GM10847 (cell line): ENCODE measurements around the gene MPP3.

ENCODE experiments used
- POLR2A ChIP-seq: IDR thresholded peaks from 2 replicates; pipeline ENCODE4 v1.6.1; 2011; ENCODE audit not compliant: insufficient read length; ENCODE audit errors: extremely low read depth

Gene MPP3, protein sequence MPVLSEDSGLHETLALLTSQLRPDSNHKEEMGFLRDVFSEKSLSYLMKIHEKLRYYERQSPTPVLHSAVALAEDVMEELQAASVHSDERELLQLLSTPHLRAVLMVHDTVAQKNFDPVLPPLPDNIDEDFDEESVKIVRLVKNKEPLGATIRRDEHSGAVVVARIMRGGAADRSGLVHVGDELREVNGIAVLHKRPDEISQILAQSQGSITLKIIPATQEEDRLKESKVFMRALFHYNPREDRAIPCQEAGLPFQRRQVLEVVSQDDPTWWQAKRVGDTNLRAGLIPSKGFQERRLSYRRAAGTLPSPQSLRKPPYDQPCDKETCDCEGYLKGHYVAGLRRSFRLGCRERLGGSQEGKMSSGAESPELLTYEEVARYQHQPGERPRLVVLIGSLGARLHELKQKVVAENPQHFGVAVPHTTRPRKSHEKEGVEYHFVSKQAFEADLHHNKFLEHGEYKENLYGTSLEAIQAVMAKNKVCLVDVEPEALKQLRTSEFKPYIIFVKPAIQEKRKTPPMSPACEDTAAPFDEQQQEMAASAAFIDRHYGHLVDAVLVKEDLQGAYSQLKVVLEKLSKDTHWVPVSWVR

DNA sequence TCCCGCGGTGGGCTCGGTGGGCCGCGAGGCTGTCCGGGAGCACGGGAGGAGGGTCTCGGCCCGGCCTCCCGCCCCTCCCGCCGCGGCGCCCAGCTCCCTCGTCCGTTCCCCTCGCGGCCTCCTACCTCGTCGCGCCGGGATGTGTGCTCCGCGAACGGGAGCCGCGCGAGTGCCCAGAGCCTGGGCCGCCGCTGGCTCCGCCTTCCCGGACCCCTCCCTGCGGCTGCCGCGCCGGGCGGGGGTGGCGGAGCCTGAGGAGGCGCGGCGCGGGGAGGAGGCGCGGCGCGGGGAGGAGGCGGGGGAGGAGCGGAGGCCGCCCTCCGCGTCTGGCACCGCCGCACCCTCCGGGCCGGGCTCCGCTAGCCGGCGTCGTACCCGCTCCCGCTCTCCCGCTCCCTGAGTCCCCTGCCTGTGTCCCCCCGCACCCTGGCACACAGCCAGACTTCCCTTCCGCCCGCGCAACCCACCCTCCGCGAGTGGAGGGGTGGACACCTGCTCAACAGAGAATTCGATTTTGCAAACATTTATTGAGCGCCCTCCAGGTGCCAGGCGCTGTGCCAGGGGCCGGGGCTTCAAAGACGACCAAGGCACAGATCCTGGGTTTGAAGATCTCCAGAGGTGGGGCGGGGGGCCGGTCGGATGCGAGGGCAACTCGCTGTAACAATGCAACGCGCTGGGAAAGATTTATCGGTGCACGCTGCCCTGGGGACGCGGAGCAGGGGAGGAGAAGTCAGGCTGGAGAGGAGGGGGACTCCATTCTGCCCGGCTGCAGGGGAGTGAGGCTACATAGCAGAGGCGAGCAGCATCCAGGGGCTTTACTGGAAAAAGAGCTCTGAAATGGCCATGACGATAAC, at the start of gene MPP3:
Gene MPP3 (minus strand): TSS at position 171 of the 854 bp plus-strand sequence. CDS start 1,240 bp downstream, outside the sequence.
- no peak for TF ChIP-seq POLR2A

GRCh38 chr17:43881758-43882505, 49.0 kb upstream of the MPP3 start:
- TF ChIP-seq POLR2A, result no peak

DNA sequence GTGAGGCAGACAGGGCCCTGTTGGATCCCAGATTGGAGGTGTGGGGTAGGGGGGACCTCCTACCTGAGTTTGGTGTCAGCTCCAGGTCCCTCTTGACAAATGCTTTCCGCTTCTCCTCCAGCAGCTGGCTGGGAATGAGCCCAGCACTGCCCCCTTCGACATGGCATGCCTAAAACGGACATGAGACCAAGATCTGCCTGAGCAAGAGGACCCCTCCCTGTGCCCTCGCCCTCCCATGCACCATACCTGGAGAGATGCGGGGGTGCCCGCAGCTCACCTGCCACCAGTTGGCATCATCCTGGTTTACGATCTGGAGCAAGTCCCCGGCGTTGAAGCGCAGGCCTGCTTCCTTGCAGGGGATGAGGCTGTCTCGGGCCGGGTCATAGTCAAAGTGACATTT, 48.2 kb upstream of the MPP3 start:
- no peak for TF ChIP-seq POLR2A

DNA sequence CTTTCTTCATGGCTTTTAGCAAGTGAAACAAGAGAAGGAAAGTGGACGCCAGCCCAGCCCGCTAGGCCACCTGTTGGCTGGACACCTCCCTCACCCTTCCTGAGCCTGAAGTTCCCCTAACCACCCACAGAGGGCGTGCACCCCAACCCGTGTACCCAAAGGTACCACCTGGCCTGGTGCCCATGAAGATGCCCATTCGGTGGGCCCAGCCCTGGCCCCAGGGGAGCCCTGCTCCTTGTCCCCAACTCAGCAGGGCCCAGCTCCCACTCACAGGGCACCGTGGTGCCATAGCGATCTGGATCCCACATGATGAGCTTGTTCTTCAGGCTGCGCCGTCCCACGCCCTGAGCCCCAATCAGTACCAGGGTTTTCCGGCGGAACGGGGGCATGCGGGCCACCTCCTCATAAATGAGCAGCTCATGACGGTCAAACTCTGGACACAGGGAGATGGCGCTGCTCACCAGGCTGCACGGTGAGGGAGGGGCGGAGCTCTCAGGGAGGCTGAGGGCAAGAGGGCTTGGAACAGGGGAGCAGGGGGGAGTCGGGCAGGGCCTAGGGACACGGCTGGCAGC, 47.6 kb upstream of the MPP3 start:
- no peak for TF ChIP-seq POLR2A

DNA sequence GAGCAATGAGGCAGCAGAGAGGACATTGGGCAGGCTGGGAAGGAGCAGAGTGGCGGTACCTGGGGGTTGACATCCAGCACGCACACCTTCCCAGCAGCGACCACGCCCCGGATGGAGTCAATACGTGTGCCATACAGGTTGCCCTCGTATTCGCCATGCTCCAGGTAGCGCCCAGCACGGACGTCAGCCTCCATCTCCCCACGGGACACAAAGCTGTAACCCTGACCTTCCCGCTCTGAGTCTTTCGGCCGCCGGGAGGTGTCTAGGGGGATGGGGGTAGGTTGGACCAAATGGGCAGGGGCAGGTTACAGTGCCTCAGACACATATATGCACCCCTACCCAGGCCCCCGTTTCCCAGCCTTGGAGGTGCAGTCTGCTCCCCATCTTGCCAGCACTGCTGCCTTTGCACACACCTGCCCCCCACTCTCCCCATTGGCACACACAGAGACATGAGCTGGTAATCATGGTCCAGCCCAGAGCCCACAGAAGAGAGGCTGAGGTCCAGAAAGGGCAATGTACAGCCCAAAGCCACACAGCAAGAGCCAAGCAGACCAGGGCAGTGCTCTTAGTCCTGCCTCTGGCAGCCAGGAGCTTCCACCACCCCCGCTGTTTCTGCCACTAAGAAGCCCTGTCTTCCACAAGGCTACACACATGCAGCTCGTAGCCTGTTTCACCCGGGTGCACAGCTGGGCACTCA, 46.9 kb upstream of the MPP3 start:
- TF ChIP-seq POLR2A, result no peak

DNA sequence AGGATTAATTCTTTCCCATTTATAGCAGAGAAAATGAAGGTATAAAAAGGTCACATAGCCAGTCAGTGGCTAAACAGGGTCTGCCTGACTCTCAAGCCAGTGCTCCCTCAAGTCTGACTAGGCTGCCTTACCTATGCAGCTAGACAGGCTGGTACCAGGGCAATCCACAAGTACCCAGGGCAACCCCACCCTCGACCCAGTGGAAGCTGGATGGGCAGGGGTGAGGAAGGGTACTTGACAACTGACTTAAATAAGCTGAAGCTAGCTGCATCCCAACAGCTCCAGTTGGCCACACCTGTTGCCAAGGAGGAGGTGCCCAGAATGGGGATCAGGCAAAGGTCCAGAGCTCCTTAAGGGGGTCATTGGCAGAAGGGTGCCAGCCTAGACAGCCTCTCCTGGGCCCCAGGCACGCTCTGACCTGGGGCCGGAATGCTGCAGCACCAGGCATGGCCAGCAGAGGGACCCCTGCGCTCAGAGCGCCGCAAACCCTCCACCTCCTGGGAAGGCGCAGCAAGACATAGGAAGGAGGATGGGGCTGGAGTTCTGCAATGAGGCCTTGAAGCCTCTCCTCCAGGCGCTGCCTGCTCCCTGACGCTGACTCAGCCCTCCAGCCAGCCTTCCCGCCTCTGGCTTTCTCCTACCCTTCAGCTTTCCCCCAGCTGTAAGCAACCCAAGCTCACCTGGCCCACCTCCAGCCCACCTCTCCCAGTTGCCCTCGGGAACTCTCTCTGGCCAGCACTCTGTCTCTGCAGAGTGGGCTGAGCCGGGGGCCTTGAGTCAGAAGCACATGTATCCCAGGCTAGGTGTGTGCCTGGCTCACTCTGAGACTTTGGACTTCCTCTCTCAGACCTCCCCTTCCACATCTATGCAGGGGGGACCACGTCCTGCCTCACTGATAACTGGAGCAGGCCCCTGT, 45.6 kb upstream of the MPP3 start:
- TF ChIP-seq POLR2A, result no peak

- no peak for TF ChIP-seq POLR2A
Observed at GRCh38 chr17:43877451-43878155, 44.7 kb upstream of the MPP3 start.

DNA sequence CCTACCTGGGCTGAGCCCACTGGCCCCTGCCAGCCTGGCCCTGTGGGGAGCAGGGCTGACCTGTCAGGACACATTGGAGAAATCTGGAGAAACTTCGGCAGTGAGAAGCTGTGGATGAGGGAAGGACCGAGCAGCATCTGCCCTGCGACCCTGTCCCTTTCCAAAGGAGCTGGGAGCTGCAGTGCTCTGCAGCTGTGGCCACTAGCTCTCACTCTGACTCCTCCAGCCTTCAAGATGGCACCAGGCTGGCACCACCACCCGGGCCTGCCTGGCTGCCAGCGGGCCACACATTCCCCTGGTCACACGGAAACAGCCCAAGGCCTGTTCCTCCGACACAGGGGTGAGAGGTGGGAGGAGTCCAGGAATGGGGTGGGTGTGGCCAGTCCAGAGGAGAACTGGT, 44.1 kb upstream of the MPP3 start:
- no peak for TF ChIP-seq POLR2A

- no peak for TF ChIP-seq POLR2A
Observed at GRCh38 chr17:43875476-43876147, 42.7 kb upstream of the MPP3 start.

GRCh38 chr17:43874293-43874692, 41.3 kb upstream of the MPP3 start:
- no peak for TF ChIP-seq POLR2A

GRCh38 chr17:43873815-43874214, 40.9 kb upstream of the MPP3 start:
- no peak for TF ChIP-seq POLR2A

GRCh38 chr17:43873091-43873490, 40.1 kb upstream of the MPP3 start:
- no peak for TF ChIP-seq POLR2A
